HEK293 (cell line): ENCODE data around the gene CUL1.

Source experiments
- CTCF ChIA-PET: fragments of 350-600 bp; formaldehyde crosslinking; extraction: SDS; loops from one replicate; lab custom pipeline; 2021; ENCODE audit warnings: antibody characterized with exemption; lab: Yijun Ruan, JAX
- POLR2A ChIA-PET: fragments of 300-600 bp; formaldehyde crosslinking; extraction: SDS; loops from one replicate; lab custom pipeline; 2020; ENCODE audit warnings: antibody characterized with exemption, inconsistent platforms; lab: Yijun Ruan, JAX
- H3K27ac ChIP-seq: fragments of 200-500 bp; sonication (Bioruptor generic); 2 replicates; pipeline ENCODE4 v1.5.1; 2014; ENCODE audit warnings: low read depth, low read length, control low read depth, inconsistent platforms; ENCODE audit errors: extremely low read depth
- H3K36me3 ChIP-seq, 2 experiments: fragments of 200-500 bp in 1 of 2; sonication (Bioruptor generic) in 1 of 2; 1 replicate in 1 of 2; 2 replicates in 1 of 2; pipeline ENCODE4 v1.5.1; 2014 to 2017; ENCODE audit warnings: inconsistent platforms in 2 of 2, low read length in 2 of 2; ENCODE audit not compliant: control insufficient read depth in 2 of 2, insufficient read depth in 1 of 2
- H3K4me1 ChIP-seq: fragments of 200-500 bp; sonication (Bioruptor generic); 2 replicates; pipeline ENCODE4 v1.5.1; 2014; ENCODE audit warnings: mild to moderate bottlenecking, low read length, inconsistent platforms; ENCODE audit not compliant: control insufficient read depth, insufficient read depth
- H3K4me3 ChIP-seq: 2 replicates; pipeline ENCODE4 v1.5.1; 2011; ENCODE audit warnings: low read depth, mild to moderate bottlenecking, control low read depth, low read length, moderate library complexity
- H3K9me3 ChIP-seq: fragments of 200-500 bp; sonication (Bioruptor generic); 2 replicates; pipeline ENCODE4 v1.5.1; 2014; ENCODE audit warnings: low read depth, low read length, inconsistent platforms; ENCODE audit not compliant: control insufficient read depth, insufficient read depth
- GFI1B ChIP-seq: fragments of 450-650 bp; formaldehyde crosslinking; IDR thresholded peaks from 2 replicates; pipeline ENCODE4 v1.5.1; 2016; ENCODE audit warnings: missing biosample characterization, missing genetic modification characterization
- GLI4 ChIP-seq: fragments of 450-650 bp; formaldehyde crosslinking; IDR thresholded peaks from 2 replicates; pipeline ENCODE4 v1.5.1; 2016; ENCODE audit warnings: missing biosample characterization, missing genetic modification characterization
- KLF16 ChIP-seq: fragments of 450-650 bp; formaldehyde crosslinking; IDR thresholded peaks from 2 replicates; pipeline ENCODE4 v1.5.1; 2017; ENCODE audit warnings: missing biosample characterization, missing genetic modification characterization
- SCRT1 ChIP-seq: fragments of 450-650 bp; formaldehyde crosslinking; IDR thresholded peaks from 2 replicates; pipeline ENCODE4 v1.5.1; 2016; ENCODE audit warnings: missing biosample characterization, missing genetic modification characterization, borderline replicate concordance
- YY1 ChIP-seq: fragments of 450-650 bp; formaldehyde crosslinking; IDR thresholded peaks from 2 replicates; pipeline ENCODE4 v1.5.1; 2018; ENCODE audit warnings: missing biosample characterization, missing genetic modification characterization
- ZBTB1 ChIP-seq: fragments of 450-650 bp; formaldehyde crosslinking; IDR thresholded peaks from 2 replicates; pipeline ENCODE4 v1.5.1; 2016; ENCODE audit warnings: missing biosample characterization, missing genetic modification characterization
- ZNF121 ChIP-seq: fragments of 450-650 bp; formaldehyde crosslinking; IDR thresholded peaks from 2 replicates; pipeline ENCODE4 v1.5.1; 2016; ENCODE audit warnings: missing biosample characterization, missing genetic modification characterization
- ZNF140 ChIP-seq: fragments of 450-650 bp; formaldehyde crosslinking; IDR thresholded peaks from 2 replicates; pipeline ENCODE4 v1.5.1; 2016; ENCODE audit warnings: missing biosample characterization, missing genetic modification characterization
- ZNF157 ChIP-seq: fragments of 450-650 bp; formaldehyde crosslinking; IDR thresholded peaks from 2 replicates; pipeline ENCODE4 v1.5.1; 2016; ENCODE audit warnings: missing biosample characterization, missing genetic modification characterization
- ZNF169 ChIP-seq: fragments of 450-650 bp; formaldehyde crosslinking; IDR thresholded peaks from 2 replicates; pipeline ENCODE4 v1.5.1; 2016; ENCODE audit warnings: missing biosample characterization, missing genetic modification characterization
- ZNF394 ChIP-seq: fragments of 450-650 bp; formaldehyde crosslinking; IDR thresholded peaks from 2 replicates; pipeline ENCODE4 v1.5.1; 2016; ENCODE audit warnings: missing biosample characterization, missing genetic modification characterization, mild to moderate bottlenecking, moderate library complexity, borderline replicate concordance
- ZNF548 ChIP-seq: fragments of 450-650 bp; formaldehyde crosslinking; IDR thresholded peaks from 2 replicates; pipeline ENCODE4 v1.5.1; 2016; ENCODE audit warnings: missing biosample characterization, missing genetic modification characterization
- ZNF623 ChIP-seq: fragments of 450-650 bp; formaldehyde crosslinking; IDR thresholded peaks from 2 replicates; pipeline ENCODE4 v1.5.1; 2016; ENCODE audit warnings: missing biosample characterization, missing genetic modification characterization
- ZNF664 ChIP-seq: fragments of 450-650 bp; formaldehyde crosslinking; IDR thresholded peaks from 2 replicates; pipeline ENCODE4 v1.5.1; 2016; ENCODE audit warnings: missing biosample characterization, missing genetic modification characterization
- ZNF768 ChIP-seq: fragments of 450-650 bp; formaldehyde crosslinking; IDR thresholded peaks from 2 replicates; pipeline ENCODE4 v1.5.1; 2018; ENCODE audit warnings: missing biosample characterization, mild to moderate bottlenecking, missing genetic modification characterization
- ZNF792 ChIP-seq: fragments of 450-650 bp; formaldehyde crosslinking; IDR thresholded peaks from 2 replicates; pipeline ENCODE4 v1.5.1; 2016; ENCODE audit warnings: missing biosample characterization, missing genetic modification characterization
- TF ChIP-seq, protein P1 (sequence below): fragments of 450-650 bp; formaldehyde crosslinking; IDR thresholded peaks from 2 replicates; pipeline ENCODE4 v1.5.1; 2016; ENCODE audit warnings: missing biosample characterization, missing genetic modification characterization
- TF ChIP-seq, protein P2 (sequence below): fragments of 450-650 bp; formaldehyde crosslinking; IDR thresholded peaks from 2 replicates; pipeline ENCODE4 v1.5.1; 2016; ENCODE audit warnings: missing biosample characterization, missing genetic modification characterization

The CUL1 gene

DNA sequence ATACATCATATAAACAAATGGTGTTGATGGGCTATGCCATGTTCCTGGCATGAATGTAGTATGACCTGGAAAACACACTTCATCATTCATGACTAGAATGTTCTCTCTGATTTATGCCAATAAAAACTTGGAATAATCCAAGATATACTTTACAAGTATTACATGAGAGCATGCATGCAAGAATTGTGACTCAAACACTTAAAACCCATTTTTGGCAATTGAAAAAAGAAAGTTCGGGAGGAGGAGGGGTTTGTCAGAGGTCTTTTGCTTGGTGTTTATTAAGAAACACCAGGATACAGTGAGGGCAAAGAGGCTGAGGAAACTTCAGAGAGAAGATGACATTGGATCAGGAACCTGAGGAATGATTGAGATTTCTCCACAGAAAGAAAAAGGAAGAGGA is 10.2 kb upstream of the CUL1 start:
- Histone ChIP-seq H3K9me3 (no peaks in the 10 kb centered on the region), H3K27ac (no peak overlapping the region), H3K36me3 (no peaks in the 10 kb centered on the region), H3K4me1 (no peaks in the 10 kb centered on the region), H3K4me3 (no peak overlapping the region)
- TF ChIP-seq ZNF394 (tag by site-specific recombination) (no peak), YY1 (no peak), ZNF548 (tag by site-specific recombination) (no peak), ZNF140 (tag by site-specific recombination) (no peak), ZNF792 (tag by site-specific recombination) (no peak), GLI4 (tag by site-specific recombination) (no peak), ZNF157 (tag by site-specific recombination) (no peak), SCRT1 (tag by site-specific recombination) (no peak), KLF16 (tag by site-specific recombination) (no peak)
- TF ChIP-seq, protein P1, sequence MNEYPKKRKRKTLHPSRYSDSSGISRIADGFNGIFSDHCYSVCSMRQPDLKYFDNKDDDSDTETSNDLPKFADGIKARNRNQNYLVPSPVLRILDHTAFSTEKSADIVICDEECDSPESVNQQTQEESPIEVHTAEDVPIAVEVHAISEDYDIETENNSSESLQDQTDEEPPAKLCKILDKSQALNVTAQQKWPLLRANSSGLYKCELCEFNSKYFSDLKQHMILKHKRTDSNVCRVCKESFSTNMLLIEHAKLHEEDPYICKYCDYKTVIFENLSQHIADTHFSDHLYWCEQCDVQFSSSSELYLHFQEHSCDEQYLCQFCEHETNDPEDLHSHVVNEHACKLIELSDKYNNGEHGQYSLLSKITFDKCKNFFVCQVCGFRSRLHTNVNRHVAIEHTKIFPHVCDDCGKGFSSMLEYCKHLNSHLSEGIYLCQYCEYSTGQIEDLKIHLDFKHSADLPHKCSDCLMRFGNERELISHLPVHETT (tag by site-specific recombination), result no peak
- TF ChIP-seq, protein P2, sequence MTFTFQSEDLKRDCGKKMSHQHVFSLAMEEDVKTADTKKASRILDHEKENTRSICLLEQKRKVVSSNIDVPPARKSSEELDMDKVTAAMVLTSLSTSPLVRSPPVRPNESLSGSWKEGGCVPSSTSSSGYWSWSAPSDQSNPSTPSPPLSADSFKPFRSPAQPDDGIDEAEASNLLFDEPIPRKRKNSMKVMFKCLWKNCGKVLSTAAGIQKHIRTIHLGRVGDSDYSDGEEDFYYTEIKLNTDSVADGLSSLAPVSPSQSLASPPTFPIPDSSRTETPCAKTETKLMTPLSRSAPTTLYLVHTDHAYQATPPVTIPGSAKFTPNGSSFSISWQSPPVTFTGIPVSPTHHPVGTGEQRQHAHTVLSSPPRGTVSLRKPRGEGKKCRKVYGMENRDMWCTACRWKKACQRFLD (tag by site-specific recombination), result no peak
- CTCF ChIA-PET, result no interaction called here
- POLR2A ChIA-PET, result no interaction called here

DNA sequence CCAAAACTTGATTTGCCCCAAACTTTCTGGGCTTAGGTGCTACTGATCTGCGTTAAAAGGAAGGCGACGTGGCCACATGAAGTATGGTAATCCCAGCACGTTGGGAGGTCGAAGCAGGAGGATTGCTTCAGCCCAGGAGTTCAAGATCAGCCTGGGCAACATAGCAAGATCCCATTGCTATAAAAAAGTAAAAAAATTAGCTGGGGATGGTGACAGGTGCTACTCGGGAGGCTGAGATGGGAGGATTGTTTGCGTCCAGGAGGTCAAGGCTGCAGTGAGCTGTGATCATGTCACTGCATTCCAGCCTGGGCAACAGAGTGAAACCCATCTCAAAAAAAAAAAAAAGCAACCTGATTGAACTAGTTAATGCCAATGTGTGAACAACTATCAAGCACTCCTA is 5.1 kb upstream of the CUL1 start:
- no peak for TF ChIP-seq ZNF169 (tag by site-specific recombination)
- TF ChIP-seq ZNF121 (tag by site-specific recombination), result peak; percentile 92
- POLR2A ChIA-PET, result no interaction called here

DNA sequence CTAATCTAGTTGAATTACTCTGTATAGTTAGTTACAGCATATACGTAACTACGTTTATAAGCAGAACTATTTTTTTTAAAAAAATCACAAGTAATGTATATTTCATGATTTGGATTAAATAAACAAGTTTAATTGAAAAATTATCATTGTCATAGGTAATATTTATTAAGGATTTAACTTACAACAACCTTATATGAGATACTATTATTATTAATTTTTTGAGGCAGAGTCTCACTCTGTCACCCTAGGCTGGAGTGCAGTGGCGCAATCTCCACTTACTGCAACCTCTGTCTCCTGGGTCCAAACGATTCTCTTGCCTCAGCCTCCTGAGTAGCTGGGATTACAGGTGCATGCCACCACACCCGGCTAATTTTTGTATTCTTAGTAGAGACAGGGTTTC is 4.1 kb upstream of the CUL1 start:
- Histone ChIP-seq H3K27ac (no peak overlapping the region), H3K4me3 (no peak overlapping the region), H3K9me3 (no peaks in the 10 kb centered on the region), H3K4me1 (no peaks in the 10 kb centered on the region), H3K36me3 (no peaks in the 10 kb centered on the region)
- CTCF ChIA-PET, result interaction anchor here (0.5 to 0.7 kb wide), 3 partner anchors 8 to 117 kb away, joined by 3 to 4 read pairs (median 4); no protein-coding TSS in a partner anchor
- TF ChIP-seq ZNF623 (tag by site-specific recombination) (no peak), ZNF664 (tag by site-specific recombination) (peak; percentile 97), GFI1B (tag by site-specific recombination) (no peak)
- POLR2A ChIA-PET, result no interaction called here

More for the DNA sequence above, 5.1 kb upstream of the CUL1 start:
- no peak overlapping the region for H3K4me3 ChIP-seq
- no peaks in the 10 kb centered on the region for H3K4me1 ChIP-seq
- CTCF ChIA-PET, result no interaction called here
- H3K9me3 ChIP-seq, result no peaks in the 10 kb centered on the region
- no peaks in the 10 kb centered on the region for H3K36me3 ChIP-seq
- H3K27ac ChIP-seq, result no peak overlapping the region

DNA sequence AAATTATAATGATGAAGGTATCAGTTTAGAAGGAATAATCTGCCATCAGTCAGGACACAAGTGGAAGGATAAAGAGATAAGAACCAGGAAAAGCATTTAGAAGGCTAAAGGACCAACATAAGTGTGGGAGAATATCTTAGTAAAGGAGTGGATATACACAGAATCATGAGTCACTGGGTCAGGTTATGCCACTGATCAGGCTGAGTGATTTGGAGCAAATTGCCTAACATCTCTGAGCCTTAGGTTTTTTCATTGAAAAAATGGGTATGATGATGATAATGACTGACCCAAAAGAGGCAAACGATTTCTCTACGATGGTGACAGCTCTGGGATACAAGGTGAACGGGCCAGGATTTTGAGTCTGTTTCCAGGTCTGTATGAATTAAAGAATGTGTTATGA is 2.8 kb upstream of the CUL1 start:
- no peaks in the 10 kb centered on the region for H3K4me1 ChIP-seq
- TF ChIP-seq ZNF768 (tag by site-specific recombination), result peak; percentile 66; the same call in 1 of the 2 replicates
- no peak for TF ChIP-seq ZBTB1 (tag by site-specific recombination)
- POLR2A ChIA-PET, result interaction anchor here (0.5 kb wide), 1 partner anchor 118 kb away, joined by 4 read pairs; no protein-coding TSS in a partner anchor
- no peak overlapping the region for H3K4me3 ChIP-seq
- CTCF ChIA-PET, result interaction anchor here (0.9 kb wide), 1 partner anchor 9 kb away, joined by 4 read pairs; no protein-coding TSS in a partner anchor
- H3K36me3 ChIP-seq, result no peaks in the 10 kb centered on the region
- H3K9me3 ChIP-seq, result no peaks in the 10 kb centered on the region
- no peak overlapping the region for H3K27ac ChIP-seq
